Measurements from ENCODE around the gene RNF121.

The RNF121 gene

GRCh38 chr11:71935338-71935925 lies 6.6 kb downstream of the RNF121 start:
- no peak for DNase-seq (ENCODE audit: low spot score)

GRCh38 chr11:71936825-71937224 lies 8.0 kb downstream of the RNF121 start:
- DNase-seq (ENCODE audit: low spot score): no peak

GRCh38 chr11:71937826-71938225 lies 9.0 kb downstream of the RNF121 start:
- DNase-seq (ENCODE audit: low spot score): no peak

GRCh38 chr11:71940561-71941219 lies 11.8 kb downstream of the RNF121 start:
- DNase-seq (ENCODE audit: low spot score): peak; percentile 22

GRCh38 chr11:71946144-71946571 lies 17.3 kb downstream of the RNF121 start:
- DNase-seq (ENCODE audit: low spot score): peak; percentile 23

GRCh38 chr11:71947498-71947897 lies 18.7 kb downstream of the RNF121 start:
- no peak for DNase-seq (ENCODE audit: low spot score)

- no peak for DNase-seq (ENCODE audit: low spot score)
Measured at GRCh38 chr11:71948314-71949027, 19.6 kb downstream of the RNF121 start.

GRCh38 chr11:71949034-71949433 lies 20.2 kb downstream of the RNF121 start:
- no peak for DNase-seq (ENCODE audit: low spot score)

- no peak for DNase-seq (ENCODE audit: low spot score)
Measured at GRCh38 chr11:71951741-71952310, 23.0 kb downstream of the RNF121 start.

GRCh38 chr11:71955898-71956456 lies 27.1 kb downstream of the RNF121 start:
- no peak for DNase-seq (ENCODE audit: low spot score)

GRCh38 chr11:71962428-71963038 lies 33.7 kb downstream of the RNF121 start:
- DNase-seq (ENCODE audit: low spot score): no peak

- no peak for DNase-seq (ENCODE audit: low spot score)
Measured at GRCh38 chr11:71963468-71963867, 34.6 kb downstream of the RNF121 start.

GRCh38 chr11:71964641-71965040 lies 35.8 kb downstream of the RNF121 start:
- DNase-seq (ENCODE audit: low spot score): no peak

GRCh38 chr11:71971680-71972079 lies 42.8 kb downstream of the RNF121 start:
- DNase-seq (ENCODE audit: low spot score): no peak

- no peak for DNase-seq (ENCODE audit: low spot score)
Measured at GRCh38 chr11:71976551-71976950, 47.7 kb downstream of the RNF121 start.

GRCh38 chr11:71977090-71977489 lies 48.2 kb downstream of the RNF121 start:
- DNase-seq (ENCODE audit: low spot score): no peak

- DNase-seq (ENCODE audit: low spot score): peak; percentile 69
Measured at GRCh38 chr11:71977743-71978418, 49.0 kb downstream of the RNF121 start.

GRCh38 chr11:71979094-71979493 lies 50.2 kb downstream of the RNF121 start:
- DNase-seq (ENCODE audit: low spot score): no peak

GRCh38 chr11:71979602-71980001 lies 50.8 kb downstream of the RNF121 start:
- no peak for DNase-seq (ENCODE audit: low spot score)

GRCh38 chr11:71986131-71986530 lies 57.3 kb downstream of the RNF121 start:
- no peak for DNase-seq (ENCODE audit: low spot score)

GRCh38 chr11:71987521-71987920 lies 58.7 kb downstream of the RNF121 start:
- no peak for DNase-seq (ENCODE audit: low spot score)

- peak; percentile 87 for DNase-seq (ENCODE audit: low spot score)
Measured at GRCh38 chr11:71988050-71988449, 59.2 kb downstream of the RNF121 start.
